Cardiac fibroblast (primary cell): ENCODE results near the gene LRRC47.
"Not testable (repeated sequence)": the region's sequence is repeated elsewhere in the genome, so short reads cannot be mapped to it uniquely, and the experiment has no call there.

Experiments
- DNase-seq, 2 donors: peaks; one replicate each; pipeline versions ENCODE4 v3.0.0 to v3.0.0-alpha.2; 2010; ENCODE audit warnings: low read depth in 2 of 2
- H3K4me3 ChIP-seq, 2 donors: replicated peaks in 1 of 2; 1 replicate in 1 of 2; 2 replicates in 1 of 2; pipeline ENCODE4 v1.5.1; 2011; ENCODE audit warnings: low read depth in 2 of 2, low read length in 2 of 2, mild to moderate bottlenecking in 2 of 2, moderate library complexity in 1 of 2
- CTCF ChIP-seq: IDR thresholded peaks from one replicate; pipeline ENCODE4 v1.5.1; 2011; ENCODE audit warnings: low read depth, mild to moderate bottlenecking, low read length, inconsistent platforms

The LRRC47 gene

GRCh38 chr1:3807769-3808168, 11.5 kb upstream of the LRRC47 start:
- DNase-seq, result no peak
- no peak for TF ChIP-seq CTCF
- H3K4me3 ChIP-seq, result no peak overlapping the region

- no peak for DNase-seq
- H3K4me3 ChIP-seq, result no peak overlapping the region
- no peak for TF ChIP-seq CTCF
Measured at GRCh38 chr1:3805038-3805437, 8.7 kb upstream of the LRRC47 start.

- not testable (repeated sequence) for H3K4me3 ChIP-seq
- DNase-seq, result peak; percentile 15 to 35
Measured at GRCh38 chr1:3804627-3804944, 8.3 kb upstream of the LRRC47 start.

- H3K4me3 ChIP-seq, result no peak overlapping the region
- DNase-seq, result peak; percentile 36 to 48
- TF ChIP-seq CTCF, result no peak
Measured at GRCh38 chr1:3803905-3804626, 7.8 kb upstream of the LRRC47 start.

GRCh38 chr1:3800795-3801194, 4.5 kb upstream of the LRRC47 start:
- not testable (repeated sequence) for H3K4me3 ChIP-seq, DNase-seq

- no peak for TF ChIP-seq CTCF
- no peak overlapping the region for H3K4me3 ChIP-seq
- DNase-seq, result peak in 1 of 2 donors; percentile 34
Measured at GRCh38 chr1:3799976-3800685, 3.8 kb upstream of the LRRC47 start.

GRCh38 chr1:3795453-3796214, 664 bp downstream of the LRRC47 start:
- H3K4me3 ChIP-seq, result peak overlapping the region; percentile 79 to 83
- DNase-seq, result no peak
- TF ChIP-seq CTCF, result no peak
